ENCODE results near the gene C16orf96. TPM values are rescaled to one million over a fixed set of nuclear protein-coding genes. Genes with fewer than 3 reads are reported as not detected.

Gene C16orf96
- total RNA-seq, 1 donor from 2014 or later: not detected

DNA sequence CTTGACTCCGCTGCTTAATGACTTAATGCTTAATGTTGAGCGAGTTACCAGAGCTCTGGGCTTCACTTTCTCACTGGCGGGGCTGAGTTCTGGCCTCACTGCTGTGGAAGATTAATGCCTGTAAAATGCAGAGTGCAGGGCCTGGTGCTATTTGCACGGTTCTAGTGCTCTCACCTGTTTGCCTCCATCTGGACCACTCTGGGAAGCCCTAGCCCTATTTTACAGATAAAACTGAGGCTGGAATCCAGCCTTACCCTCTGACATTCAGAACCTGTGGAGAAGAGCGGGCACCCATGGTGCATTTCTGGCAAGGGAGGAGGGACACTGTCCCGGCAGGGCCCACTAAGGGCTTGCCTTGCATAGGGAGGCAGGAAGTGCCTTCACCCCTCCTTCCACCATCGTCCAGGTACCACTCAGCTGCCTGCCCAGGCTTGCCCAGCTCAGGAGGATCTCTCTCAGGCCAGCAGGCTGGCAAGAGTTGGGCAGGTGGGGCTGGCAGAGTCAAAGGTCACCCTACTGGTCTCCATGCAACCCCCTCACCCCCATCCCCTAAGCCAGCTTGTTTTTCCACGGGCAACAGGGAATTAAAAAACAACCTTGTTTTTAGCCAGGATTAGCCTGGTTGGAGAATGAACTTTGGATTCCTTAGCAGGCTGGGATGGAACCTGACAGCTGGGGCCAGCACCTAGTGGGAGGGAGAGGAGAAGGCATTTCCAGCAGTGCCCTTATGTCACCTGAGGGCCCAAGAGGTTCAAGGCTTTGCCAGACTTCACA lies 62.7 kb downstream of the C16orf96 start:
- no peak for DNase-seq

DNA sequence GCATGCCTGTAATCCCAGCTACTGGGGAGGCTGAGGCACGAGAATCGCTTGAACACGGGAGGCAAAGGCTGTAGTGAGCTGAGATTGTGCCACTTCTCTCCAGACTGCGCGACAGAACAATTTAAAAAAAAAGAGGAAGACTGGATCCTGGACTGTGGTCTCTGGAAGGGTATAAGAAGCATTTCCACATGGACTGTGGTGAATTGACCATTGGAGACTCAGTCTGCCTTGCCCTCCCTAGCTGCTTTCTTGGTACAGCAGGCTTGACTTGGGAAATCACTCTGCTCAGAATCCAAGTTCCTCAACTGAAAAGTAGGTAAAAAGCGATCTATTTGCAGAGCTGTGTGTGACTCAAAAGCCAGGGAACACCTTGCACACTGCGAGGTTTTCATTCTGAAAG lies 67.5 kb downstream of the C16orf96 start:
- DNase-seq: no peak

DNA sequence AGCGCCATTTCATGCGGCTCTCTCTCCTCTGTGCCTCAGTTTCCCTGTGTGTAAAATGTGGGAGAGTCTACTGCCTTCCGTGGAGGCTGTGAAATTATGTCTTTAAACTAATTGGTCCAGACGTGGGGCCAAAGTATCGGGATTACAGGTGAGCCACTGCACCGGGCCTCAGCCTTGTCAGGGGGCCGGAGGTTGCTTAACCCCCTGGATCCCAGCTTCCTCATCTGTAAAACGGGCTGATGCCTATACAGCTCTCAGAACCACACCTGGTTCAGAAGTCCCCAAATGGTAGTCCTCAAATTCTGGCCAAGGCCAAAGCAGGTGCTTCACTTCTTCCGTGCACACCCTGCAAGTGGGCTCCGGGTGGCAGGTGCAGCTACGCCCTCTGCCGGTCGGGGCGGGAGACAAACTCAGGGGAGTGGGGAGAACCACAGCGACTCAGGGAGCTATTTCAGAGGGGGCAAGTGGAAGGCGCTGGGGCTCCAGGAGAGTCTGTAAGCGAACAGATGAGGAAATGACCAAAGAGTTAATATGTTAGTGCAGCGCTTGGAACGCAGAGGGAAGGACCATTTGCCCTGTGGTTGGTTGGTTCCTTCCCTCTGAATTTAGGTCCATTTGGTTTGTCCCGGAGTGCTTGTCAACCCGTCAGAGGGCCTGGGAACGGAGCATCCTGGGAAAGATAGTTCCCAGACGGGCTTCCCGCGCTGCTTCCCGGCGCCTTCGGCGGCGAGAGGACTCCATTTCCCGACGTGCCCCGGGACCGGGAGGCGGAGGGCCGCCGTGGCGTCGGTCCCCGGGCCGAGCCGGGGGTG lies 68.1 kb downstream of the C16orf96 start, which contains the start of gene MGRN1:
Gene MGRN1, plus strand, starts transcription at position 812 of the 812 bp plus-strand sequence. CDS start 135 bp downstream, outside the sequence.
- peak; percentile 99 for DNase-seq

DNA sequence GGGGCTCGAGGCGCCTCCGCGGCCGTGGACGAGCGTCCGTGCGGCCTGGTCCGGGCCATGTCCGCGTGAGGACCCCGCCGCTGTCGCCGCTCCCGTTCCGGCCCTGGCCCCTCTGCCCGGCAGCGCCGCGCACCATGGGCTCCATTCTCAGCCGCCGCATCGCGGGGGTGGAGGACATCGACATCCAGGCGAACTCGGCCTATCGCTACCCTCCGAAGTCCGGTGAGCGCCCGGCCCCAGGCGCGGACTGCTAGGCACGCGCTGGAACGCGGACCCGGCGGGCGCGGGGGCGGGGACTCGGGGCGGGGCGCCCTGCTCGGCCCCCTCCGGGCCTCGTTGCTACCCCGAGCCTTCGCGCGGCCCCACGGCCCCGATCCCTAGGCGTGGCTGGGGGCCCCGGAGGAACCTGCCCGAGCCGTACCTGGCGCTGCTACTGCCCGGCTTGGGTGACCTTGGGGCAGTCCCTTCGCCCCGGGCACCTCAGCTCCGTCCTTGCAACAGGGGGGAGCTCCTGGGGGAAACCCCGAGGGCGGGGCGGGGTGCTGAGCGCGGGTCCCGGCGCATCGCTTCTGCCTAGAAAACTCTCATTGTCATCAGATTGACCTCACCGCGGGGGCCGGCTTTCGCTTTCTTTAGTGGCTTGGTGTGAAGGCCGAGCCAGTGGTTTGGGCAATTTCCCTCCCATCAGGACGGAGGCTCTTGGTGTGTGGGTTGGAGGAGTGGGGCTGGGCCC lies 68.9 kb downstream of the C16orf96 start:
- DNase-seq: peak; percentile 72

DNA sequence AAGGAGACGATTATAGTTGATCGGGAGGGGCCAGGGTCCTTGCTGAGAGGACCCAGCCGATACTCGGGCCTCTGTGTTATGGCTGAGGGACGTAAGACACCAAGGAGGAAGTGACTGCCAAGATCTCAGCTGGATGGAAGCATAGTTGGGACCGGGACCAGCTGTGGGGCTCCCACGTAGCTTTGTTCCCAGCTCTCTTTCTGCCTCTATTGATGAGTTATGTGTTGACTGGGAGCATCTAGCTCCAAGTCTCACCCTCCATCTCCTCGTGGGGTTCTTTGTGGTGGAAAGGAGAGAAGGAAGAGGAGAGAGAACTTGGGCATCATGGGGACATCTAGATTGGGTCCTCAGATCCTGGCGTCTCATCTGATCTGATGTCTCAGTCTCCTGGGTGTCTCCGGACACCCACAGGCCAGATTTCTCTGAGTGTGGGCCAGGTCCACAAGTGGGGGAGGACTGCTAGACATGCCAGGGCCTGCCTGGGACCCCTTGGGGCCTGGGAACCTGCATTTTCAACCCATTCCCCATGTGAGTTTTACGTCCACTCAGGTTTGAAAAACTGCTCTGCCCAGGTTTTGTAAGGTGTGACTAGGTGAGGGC lies 69.5 kb downstream of the C16orf96 start:
- no peak for DNase-seq

DNA sequence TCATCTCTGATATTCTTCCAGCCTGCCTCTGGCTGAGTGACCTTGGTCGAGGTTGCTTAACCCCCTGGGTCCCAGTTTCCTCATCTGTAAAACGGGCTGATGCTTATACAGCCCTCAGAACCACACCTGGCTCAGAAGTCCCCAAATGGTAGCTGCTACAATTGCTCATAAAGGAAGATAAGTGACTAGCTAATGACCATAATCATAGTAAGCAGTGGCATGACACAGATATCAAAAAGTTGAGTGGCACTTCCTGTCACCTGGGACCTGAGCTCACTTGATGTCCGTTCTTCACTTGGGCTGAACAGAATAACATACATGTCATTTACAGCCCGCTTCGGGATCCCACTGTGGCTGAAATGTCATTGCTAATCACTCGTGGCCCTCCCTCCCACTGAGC lies 70.3 kb downstream of the C16orf96 start:
- DNase-seq: no peak

DNA sequence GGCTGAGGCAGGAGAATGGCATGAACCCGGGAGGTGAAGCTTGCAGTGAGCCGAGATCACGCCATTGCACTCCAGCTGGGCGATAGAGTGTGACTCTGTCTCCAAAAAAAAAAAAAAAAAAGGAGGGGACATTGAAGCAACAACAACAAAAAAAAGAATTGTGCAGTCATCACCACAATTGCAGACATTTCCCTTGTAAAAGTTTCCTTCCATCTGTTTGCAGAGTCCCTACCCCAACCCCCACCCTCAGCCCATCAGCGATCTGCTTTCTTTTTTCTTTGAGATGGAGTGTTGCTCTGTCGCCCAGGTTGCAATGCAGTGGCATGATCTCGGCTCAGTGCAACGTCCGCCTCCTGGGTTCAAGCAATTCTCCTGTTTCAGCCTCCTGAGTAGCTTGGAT lies 72.1 kb downstream of the C16orf96 start:
- DNase-seq: no peak

DNA sequence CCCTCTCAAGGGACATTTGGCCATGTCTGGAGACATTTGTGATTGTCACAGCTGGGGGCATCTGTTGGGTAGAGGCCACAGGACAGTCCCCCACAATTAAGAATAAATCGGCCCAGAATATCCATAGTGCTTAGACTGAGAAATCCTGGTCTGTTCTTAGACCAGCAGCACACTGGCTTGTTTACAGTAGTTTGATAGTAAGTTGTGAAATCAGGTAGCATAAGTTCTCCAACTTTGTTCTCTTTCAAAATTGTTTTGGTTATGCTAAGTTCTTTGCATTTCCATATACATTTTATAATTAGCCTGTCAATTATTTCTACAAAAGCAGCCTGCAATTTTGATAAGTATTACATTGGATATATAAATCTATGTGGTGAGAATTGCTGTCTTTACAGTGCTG lies 75.3 kb downstream of the C16orf96 start:
- DNase-seq: no peak

DNA sequence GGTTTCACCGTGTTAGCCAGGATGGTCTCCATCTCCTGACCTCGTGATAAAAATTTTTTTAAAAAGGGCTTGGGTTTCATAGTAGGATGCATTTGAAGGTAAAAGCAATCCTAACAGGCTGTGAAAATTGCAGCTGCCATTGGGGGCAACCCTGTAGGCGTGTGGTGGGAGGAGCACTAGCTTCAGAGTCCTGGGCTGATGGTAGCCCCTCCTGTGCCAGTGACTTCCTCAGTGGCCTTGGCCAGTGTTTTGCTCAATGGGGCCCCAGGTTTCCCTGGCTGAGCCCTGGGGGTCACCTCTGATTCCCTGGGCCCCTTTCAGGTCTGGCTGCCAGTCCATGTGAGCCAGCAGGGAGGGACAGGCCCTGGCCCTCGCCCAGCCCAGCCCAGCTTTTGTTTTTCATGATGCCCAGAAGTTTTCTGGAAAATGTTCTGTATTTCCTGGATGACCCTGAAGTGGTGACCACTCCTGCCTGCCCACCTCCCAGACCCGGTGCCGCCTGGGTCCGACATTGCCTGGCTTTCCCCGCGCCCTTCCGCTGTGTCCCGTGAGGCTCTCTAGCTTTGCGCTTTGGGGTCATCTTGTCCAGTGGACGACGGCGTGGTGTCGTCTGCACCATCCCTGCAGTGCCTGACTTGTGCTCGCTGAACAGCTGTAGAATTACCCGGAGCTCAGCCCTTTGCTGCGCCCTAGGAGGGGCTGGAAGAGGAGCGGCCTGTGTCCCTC lies 77.9 kb downstream of the C16orf96 start:
- DNase-seq: no peak

DNA sequence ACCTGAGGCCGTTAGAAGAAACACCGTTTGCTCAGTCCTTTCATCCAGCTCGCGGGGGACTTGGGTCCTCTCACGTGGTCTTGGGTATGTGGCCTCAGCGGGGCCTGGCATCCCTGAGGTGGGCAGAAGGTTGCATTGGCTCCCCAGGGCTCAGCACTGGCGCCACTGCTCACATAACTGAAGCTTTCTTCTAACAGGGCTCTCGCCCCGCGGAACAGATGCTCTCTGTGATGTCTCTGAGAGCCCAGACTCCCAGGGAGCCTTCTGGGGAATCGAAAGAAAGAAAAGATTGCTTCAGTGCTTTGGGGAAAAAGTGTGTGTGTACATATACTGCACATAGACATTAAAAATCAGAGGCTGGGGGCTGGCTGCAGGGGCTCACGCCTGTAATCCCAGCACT lies 78.6 kb downstream of the C16orf96 start:
- no peak for DNase-seq

DNA sequence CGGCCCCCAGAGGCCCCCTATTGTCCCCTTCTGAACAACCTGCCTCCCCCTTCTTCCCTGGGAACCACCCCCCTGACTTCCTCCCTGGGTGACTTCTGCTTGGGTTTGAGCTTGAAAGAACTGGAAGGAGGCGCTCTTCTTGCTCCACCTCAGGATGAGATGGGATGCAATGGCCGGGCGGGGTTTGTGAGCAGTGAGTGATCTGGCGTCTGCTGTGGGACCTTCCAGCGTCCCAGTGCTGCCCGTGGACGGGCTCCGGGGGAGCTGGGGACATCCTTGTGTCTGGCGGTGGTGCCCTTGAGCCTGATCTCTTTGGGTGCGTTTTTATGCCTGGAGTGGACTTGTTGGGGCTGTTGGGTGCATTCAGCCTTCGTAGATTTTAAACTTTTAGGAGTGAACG lies 80.1 kb downstream of the C16orf96 start:
- DNase-seq: no peak

DNA sequence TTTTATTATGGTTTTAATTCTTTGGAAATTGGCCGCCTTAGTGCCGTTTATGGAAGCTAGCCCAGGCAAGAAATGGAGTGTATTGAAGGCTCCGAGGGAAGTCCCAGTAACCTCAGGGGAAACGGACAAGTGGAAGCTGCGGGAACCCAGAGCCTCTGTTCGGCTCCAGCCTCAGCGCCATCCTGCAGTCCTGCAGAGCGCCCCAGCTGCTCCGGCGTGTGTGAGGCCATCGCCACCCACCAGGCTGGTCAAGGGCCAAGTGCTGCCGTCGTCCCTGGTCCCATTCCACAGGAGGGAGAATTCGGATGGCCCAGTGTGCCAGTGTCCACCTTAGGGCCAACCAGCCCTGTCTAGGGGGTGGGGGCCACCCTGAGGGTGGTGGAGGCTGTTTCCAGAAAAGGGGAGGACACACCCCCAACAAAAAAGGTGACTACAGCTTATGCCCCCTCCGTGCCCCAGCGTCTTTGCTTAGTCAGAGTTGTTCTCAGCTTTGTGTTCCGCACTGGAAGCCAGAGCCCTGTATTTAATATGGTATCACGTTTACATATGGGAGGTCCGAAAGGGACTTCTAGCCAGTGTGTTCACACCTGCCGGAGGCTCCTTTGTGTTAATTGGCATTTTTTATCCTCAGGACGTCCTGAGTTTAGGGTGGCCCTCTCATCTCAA lies 81.5 kb downstream of the C16orf96 start:
- DNase-seq: no peak

DNA sequence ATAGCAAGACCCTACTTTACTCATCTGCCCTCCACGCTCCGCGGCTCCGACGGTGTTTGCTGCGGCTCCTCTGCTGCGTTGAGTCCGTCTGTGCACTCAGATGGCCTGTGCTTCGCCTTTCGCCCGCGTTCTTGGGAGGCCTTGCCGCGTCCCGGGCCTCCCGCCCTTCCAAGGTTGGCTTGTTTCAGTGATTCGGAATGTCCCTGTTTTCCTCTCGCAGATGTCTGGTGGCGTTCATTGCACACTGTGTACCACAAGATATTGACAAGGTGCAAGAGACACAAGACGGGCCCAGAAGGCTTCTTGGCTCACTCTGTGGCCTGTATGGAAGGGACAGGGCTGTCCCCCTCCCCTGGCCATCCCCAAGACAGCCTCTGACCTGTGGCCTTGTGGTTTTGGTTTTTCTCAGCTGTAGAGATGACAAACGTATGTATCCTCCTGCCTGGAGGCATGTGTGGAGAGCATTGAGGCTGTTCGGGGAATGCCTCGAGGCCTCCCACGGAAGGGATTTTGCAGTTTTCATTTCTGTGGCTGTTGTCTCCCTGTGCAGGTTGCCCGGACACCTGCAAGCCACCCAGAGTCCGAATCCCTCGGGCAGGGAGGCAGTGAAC lies 83.9 kb downstream of the C16orf96 start:
- no peak for DNase-seq

DNA sequence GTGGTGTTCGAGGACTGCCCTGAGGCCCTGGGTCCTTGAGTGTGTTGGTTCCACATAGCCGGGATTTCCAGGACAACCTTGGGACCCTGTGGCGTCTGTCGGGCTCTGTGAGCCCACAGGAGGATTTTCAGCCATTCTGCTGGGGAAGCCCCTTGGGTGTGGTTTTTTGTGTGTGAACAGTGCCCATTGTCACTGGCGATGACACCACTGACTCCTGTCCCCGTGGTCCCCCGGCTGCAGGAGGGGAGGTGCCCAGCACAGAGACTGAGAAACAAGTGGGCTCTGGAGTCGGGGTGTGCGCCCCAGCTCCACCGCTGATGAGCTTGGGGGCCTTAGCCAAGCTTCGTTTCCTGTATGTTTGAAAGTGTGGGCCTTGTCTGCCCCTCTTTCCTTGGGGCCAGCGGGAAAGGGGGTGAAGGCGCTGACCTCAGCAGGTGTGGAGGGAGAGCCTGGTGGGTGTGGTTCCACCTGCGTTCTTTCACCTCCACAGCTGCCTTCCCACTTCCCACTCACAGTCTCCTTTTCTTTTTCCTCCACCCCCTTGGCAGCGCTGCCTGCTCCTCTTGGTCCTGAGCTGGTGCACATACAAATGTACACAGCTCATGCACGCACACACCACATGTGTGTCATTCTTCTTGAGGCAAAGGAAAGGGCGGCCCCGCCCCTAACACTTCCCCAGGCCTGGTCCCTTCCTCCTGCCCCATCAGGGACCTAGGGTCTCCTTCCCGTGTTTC lies 84.6 kb downstream of the C16orf96 start:
- DNase-seq: no peak

DNA sequence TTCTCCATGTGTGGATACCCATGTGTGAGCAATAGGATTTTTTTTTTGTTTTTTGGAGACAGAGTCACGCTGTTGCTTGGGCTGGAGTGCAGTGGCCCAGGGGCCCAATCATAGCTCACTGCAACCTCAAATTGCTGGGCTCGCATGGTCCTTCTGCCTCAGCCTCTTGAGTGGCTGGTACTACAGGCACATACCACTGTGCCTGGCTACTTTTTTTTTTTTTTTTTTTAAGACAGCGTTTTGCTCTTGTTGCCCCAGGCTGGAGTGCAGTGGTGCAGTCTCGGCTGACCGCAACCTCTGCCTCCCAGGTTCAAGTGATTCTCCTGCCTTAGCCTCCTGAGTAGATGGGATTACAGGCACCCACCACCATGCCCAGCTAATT lies 85.2 kb downstream of the C16orf96 start:
- DNase-seq: no peak

DNA sequence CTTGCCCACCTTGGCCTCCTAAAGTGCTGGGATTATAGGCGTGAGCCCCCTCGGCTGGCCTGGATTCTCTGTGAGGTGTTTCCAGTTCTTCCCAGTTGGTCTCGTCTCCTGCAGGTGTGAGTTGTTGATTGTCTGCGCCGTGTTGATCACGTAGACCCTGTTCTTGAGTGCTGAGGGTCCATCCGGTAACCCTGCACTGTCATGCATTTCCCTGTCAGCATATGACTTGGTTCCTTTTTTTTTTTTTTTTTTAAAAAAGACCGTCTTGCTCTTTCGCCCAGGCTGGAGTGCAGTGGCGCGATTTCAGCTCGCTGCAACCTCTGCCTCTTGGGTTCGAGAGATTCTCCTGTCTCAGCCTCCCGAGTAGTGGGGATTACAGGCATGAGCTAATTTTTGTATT lies 85.8 kb downstream of the C16orf96 start:
- no peak for DNase-seq

DNA sequence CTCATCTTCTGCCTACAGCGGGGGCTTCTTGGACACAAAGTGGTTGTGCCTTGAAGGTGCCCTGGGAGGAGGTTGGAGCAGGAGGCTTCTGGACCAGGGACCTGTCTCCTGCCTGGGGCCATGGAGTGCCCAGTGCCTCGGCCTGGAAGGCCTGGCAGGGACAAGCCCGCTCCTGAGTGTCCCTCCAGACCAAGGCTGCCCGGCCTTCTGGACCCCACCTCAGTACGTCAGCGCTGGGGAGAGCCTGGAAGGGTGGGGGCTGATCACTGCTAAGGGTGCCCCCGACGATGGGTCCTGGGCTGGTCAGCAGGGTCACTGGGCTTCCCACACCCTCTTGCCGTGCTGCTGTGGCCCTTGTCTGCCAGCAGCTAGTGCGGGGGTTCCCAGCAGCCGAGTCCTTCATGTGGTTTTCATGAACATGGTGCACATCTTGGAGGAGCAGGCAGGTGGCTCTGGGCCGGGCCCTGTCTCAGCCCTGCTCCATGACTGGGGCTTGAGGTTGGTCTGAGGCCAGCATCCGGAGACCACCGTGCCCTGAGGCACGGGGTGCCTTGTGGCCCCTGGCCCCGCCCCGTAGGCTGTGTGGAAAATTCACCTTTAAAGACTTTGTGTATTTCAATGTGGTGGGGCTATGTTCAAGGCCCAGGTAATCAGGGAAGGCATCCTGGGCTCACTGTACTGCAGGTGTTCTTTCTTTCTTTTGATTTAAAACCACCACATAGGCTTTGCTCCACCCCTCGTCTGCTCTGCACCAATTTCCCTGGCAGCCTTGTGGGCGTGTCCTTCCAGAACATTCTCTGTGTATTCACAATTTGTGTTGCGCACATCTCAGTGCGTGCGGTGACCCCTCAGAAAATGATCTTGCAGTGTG lies 90.9 kb downstream of the C16orf96 start:
- DNase-seq: no peak

DNA sequence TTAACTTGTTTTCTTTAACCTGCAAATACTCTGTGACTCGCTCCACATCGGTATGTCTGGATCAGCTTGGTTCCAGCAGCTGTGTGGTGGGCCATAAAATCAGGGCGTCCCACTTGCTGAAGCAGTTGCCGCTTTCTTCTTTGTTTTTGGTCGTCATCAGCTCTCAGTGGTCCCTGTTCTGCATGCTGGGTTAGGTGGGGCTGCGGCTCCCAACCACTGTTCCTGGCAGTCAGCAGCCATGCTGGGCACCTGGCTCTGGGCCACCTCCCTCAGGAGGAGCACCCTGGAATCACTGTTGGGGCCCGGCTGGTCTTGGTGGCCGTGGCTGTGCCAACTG lies 91.5 kb downstream of the C16orf96 start:
- DNase-seq: no peak

DNA sequence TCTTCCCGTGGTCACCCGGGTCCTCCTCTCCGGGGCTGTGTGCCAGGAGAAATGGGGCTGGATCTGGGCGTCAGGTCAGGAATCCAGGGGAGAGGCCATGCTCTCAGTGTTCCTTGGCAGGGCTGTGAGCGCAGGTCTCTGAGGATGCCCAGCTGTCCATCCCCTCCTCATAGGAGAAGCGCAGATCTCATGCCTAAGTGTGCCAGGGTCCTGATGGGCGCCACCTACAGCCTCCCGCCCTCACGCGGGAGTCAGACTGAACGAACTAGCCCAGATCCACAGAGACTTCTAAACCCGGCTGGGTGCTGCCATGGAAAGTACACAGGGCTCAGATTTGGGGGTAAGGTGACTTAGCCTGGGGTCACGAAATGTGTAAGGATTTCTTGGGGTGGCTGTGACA lies 92.8 kb downstream of the C16orf96 start:
- DNase-seq: no peak

Data from dermis blood vessel endothelial cell (primary cell).